Measurements from ENCODE around the gene MGARP. TPM values are rescaled to one million over a fixed set of nuclear protein-coding genes. Genes with fewer than 3 reads are reported as not detected.

The MGARP gene
- total and polyA plus RNA-seq, 9 of the 15 experiments (the other 6 are each of a cell fraction or from before 2014, with no cell fraction given) = 0.11 to 0.45 (median 0.23) TPM; not detected in 4

GRCh38 chr4:139311909-139312308 lies 31.9 kb upstream of the MGARP start:
- peaks cover 99% of the 10 kb centered on the region for H3K79me2 ChIP-seq (ENCODE audit: control insufficient read depth, insufficient read depth, low read length)
- ATAC-seq = no peak
- peaks cover 48% of the 10 kb centered on the region for H3K36me3 ChIP-seq (ENCODE audit: control insufficient read depth, insufficient read depth, low read length)
- FAIRE-seq = no peak
- no peak overlapping the region for H2AFZ ChIP-seq (ENCODE audit: low read depth, low read length)
- H4K20me1 ChIP-seq (replicated peaks; ENCODE audit: control insufficient read depth, insufficient read depth, low read length) = no peaks in the 10 kb centered on the region; the same call in 1 of the 2 replicates
- peaks cover 9 to 11% of the 10 kb centered on the region in 2 experiments; a peak in 4 of 5 replicates for H3K4me1 ChIP-seq (replicated peaks in 1 of 2; ENCODE audit: control insufficient read depth in 2 of 2, insufficient read depth in 2 of 2, low read length in 2 of 2)
- peak overlapping the region; percentile 27; the same call in 1 of the 3 replicates for H3K27ac ChIP-seq (ENCODE audit: extremely low read depth, low read depth, low read length)
- in situ Hi-C loops (cut with MboI) = no loop called here
- no peak overlapping the region for H3K4me2 ChIP-seq (ENCODE audit: insufficient read depth, low read length)
- H3K9ac ChIP-seq (ENCODE audit: insufficient read depth in 1 of 2, low read depth in 2 of 2, low read length in 2 of 2) = no peak overlapping the region
- WGBS (ENCODE audit: insufficient coverage, low coverage, missing lambda C conversion rate) = 85% methylated on average over 3 of the region's 3 CpGs
- no peak for DNase-seq (ENCODE audit: extremely low read depth in 1 of 4, low spot score in 3 of 4)
- CTCF ChIA-PET (ENCODE audit: low intra/inter-chr PET ratio) = no interaction called here
- H3K27me3 ChIP-seq (ENCODE audit: control insufficient read depth in 2 of 2, insufficient read depth in 2 of 2, low read length in 2 of 2) = no peaks in the 10 kb centered on the region
- no TSS peak for BruUV-seq (replicated peaks)
- intact Hi-C loops (cut with micrococcal nuclease) = no loop called here
- H3K9me1 ChIP-seq (ENCODE audit: control insufficient read depth, insufficient read depth, low read length) = no peaks in the 10 kb centered on the region
- H3K4me3 ChIP-seq = no peak overlapping the region
- peaks cover 3% of the 10 kb centered on the region; the same call in 1 of the 2 replicates for H3K9me3 ChIP-seq (replicated peaks; ENCODE audit: control insufficient read depth, insufficient read depth, low read depth, low read length)
- POLR2A ChIA-PET = interaction anchor here (1.8 to 2.2 kb wide), 2 partner anchors 10 to 16 kb away, joined by 8 to 23 read pairs; partner anchors contain the start of genes NAA15 and NDUFC1
- TF ChIP-seq GTF2E2 (tag; IDR thresholded peaks at IDR 0.05) (no peak), HES1 (IDR thresholded peaks at IDR 0.05; ENCODE audit: low read depth) (no peak), ZNF707 (CRISPR knock-in tag; conservative IDR thresholded peaks at IDR 0.05) (no peak), ZNF384 (IDR thresholded peaks at IDR 0.05; ENCODE audit: low read depth, low read length) (no peak), ZNF436 (CRISPR knock-in tag; IDR thresholded peaks at IDR 0.05) (no peak), PTRF (tag; IDR thresholded peaks at IDR 0.05) (no peak), PHF20 (IDR thresholded peaks at IDR 0.05; ENCODE audit: partially characterized antibody) (no peak), NFE2 (IDR thresholded peaks at IDR 0.05; ENCODE audit: low read depth) (no peak), PYGO2 (tag; IDR thresholded peaks at IDR 0.05) (no peak), ZNF165 (CRISPR knock-in tag; IDR thresholded peaks at IDR 0.05; ENCODE audit: borderline replicate concordance) (no peak), ZFP91 (CRISPR knock-in tag; IDR thresholded peaks at IDR 0.05) (no peak), ZNF780A (CRISPR knock-in tag; IDR thresholded peaks at IDR 0.05) (no peak), ARNT (IDR thresholded peaks at IDR 0.05) (no peak), KDM2B (CRISPR knock-in tag; IDR thresholded peaks at IDR 0.05) (no peak)

Data from K562 (cell line).